GM12873 (cell line): ENCODE results near the gene KIAA2012.

Experiments
- CTCF ChIP-seq: IDR thresholded peaks from 2 replicates; pipeline ENCODE4 v1.5.1; 2012; ENCODE audit warnings: low read depth, mild to moderate bottlenecking, moderate library complexity, low read length, control low read depth; ENCODE audit not compliant: insufficient read depth; ENCODE audit errors: missing control alignments

KIAA2012 gene

GRCh38 chr2:202201220-202202160, 128.4 kb downstream of the KIAA2012 start:
- TF ChIP-seq CTCF: no peak

DNA sequence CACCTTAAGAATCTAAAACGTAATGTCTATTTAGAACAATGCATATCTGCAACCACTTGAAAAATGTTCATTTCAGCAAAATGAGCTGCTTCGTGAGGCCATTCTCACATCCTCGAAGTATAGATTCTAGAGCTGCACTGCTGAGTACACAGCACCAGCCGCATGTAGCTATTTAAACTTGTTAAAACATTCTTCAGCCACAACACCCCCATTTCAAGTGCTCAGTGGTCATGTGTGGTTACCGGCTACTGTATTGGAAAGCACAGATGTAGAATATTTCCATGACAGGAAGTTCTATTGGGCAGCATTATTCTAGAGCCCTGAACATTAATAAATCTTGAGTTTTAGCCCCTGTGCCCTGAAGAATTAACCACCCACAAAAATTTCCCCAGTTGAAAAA, 130.3 kb downstream of the KIAA2012 start:
- no peak for TF ChIP-seq CTCF

DNA sequence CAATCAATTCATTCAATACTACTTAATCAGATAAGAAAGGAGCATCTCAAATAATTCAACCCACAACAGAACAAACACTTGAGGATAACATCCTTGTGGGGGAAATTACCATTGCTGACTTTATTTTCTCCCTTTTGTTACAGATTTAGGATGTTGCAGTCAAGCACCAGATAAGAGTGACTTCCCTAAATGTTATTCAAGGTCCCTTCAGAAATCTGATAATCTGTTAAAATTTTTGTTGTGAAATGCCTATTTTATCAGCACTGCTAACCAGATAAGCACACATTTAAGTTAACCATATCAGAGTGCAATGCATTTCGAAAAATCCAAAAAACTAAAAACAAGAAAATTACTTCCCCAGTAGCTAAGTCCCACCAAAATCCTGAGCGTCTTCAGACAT, 131.8 kb downstream of the KIAA2012 start:
- TF ChIP-seq CTCF: no peak

DNA sequence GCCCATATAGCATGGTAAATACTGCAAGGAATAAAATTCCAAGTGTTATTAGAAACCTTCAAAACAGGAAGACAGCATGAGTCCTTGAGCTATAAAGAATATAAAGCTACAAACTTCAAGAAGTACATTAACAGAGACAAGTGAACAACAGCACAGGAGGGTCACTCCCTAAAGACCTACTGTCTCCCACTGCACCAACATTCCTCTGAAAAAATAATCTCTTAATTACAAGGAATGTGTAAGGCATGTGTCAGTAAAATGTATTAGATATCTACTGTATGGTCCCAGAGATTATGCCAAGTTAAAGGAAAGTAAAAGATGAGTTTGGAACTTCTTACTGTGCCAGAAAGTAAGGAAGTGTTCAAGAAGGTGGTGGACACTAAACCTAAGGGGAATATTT, 135.5 kb downstream of the KIAA2012 start:
- TF ChIP-seq CTCF: no peak

GRCh38 chr2:202215179-202215578, 142.1 kb downstream of the KIAA2012 start:
- no peak for TF ChIP-seq CTCF

DNA sequence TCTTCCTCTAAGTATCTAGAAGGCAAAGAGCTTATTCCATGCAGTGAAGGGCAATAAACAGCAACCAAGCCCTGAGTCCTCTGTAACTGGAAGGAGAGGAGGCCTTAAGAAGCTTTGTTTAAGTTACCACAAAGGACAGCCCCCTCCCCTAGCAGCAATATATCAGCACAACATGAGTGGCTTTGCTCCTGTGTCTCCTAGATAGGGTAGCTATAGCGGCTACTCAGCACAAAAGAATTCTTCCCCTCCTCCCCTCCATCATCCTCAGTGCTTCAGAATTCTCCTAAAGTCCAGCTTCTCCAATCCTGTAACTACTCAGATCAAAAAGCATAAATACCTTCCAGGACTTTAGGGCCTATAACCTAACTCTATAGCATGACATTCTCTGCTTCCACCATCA, 148.8 kb downstream of the KIAA2012 start:
- no peak for TF ChIP-seq CTCF

DNA sequence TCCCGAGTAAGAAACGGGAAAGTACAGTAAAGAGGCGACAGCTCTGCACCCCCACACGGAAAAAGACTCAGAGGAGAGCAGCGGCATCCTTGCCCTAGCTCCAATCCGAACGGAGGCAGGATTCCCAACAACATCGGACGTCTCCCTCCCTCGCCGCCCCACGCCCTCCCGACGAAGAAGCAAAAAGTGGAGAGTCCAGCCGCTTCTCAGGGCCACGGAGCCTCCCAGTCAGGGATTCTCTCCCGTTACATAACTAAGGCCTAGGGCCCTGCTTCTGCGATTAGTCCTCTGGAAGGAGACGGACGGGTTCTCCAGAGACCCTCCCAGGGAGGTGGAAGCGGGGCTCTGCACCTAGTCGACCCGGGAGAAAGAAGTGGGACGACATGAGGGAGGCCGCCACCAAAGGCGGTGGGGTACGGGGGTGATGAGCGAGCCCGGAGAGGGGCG, 164.8 kb downstream of the KIAA2012 start:
- no peak for TF ChIP-seq CTCF
